ENCODE results near the gene TBC1D24.

TBC1D24 gene

DNA sequence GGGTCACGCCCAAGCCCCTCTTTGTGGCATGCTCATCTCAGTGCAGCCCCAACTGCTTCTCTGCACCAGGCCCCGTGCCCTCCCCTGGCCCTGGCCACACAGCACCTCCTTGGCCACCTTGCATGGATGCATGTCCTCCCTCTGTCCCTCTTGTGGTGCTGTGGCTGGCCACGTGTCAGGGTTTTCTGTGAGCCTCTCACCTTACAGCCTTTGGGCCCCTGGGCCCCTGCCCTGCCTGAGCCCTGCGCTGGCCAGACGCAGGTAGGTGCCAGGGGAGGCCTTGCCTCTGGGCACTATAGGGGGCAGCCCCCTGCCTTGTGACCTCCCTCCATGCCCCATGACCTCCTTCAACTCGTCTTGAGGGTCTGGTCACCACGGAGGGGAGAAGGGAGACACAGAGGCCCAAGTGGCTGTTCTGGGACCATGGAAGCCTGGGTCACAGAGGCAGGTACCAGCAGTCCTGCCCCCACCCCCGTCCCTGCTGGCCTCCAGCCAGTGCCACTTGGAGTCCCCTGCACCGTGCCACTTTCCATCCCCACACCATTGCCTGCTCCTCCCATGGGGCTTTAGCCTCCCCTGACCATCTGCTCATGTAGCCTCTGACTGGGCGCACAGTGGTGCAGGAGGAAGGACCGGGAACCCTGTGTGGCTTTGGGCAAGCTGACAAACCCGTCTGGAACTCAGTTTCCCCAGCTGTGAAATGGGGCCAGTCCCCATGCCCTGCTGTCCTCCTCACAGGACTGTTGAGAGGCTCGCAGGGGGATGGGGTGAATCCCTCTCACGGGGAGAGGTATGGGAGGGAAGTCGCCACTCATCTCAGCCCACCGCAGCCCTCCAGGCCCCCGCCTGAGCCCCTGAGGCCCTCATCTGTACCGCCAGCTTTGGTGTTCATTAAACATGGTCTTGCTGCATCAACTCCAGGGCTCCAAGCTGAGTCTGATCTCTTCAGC is 27.3 kb downstream of the TBC1D24 start:
- Histone ChIP-seq H3K9me3 (ENCODE audit: low read length) (no peaks in the 10 kb centered on the region), H2AFZ (ENCODE audit: low read length) (no peak overlapping the region), H4K20me1 (ENCODE audit: insufficient read depth, low read length) (no peaks in the 10 kb centered on the region), H3K79me2 (ENCODE audit: insufficient read depth, low read length) (no peaks in the 10 kb centered on the region), H3K27me3 (ENCODE audit: insufficient read depth, low read length) (no peaks in the 10 kb centered on the region), H3K4me1 (ENCODE audit: insufficient read depth, low read length, severe bottlenecking) (peaks cover 22% of the 10 kb centered on the region), H3K4me3 (ENCODE audit: low read depth, low read length, poor library complexity, severe bottlenecking) (no peak overlapping the region), H3K27ac (ENCODE audit: low read depth, low read length, poor library complexity, severe bottlenecking) (no peak overlapping the region), H3K9me2 (ENCODE audit: low read depth, low read length) (no peaks in the 10 kb centered on the region), H3K9ac (ENCODE audit: low read length) (no peak overlapping the region), H3K36me3 (ENCODE audit: insufficient read depth, low read length) (no peaks in the 10 kb centered on the region), H3F3A (ENCODE audit: insufficient read depth, low read length) (no peaks in the 10 kb centered on the region), H3K4me2 (ENCODE audit: low read length) (no peak overlapping the region)
- TF ChIP-seq EZH2 (IDR thresholded peaks at IDR 0.05; ENCODE audit: borderline replicate concordance, low read length): no peak
- TF ChIP-seq, protein P1, sequence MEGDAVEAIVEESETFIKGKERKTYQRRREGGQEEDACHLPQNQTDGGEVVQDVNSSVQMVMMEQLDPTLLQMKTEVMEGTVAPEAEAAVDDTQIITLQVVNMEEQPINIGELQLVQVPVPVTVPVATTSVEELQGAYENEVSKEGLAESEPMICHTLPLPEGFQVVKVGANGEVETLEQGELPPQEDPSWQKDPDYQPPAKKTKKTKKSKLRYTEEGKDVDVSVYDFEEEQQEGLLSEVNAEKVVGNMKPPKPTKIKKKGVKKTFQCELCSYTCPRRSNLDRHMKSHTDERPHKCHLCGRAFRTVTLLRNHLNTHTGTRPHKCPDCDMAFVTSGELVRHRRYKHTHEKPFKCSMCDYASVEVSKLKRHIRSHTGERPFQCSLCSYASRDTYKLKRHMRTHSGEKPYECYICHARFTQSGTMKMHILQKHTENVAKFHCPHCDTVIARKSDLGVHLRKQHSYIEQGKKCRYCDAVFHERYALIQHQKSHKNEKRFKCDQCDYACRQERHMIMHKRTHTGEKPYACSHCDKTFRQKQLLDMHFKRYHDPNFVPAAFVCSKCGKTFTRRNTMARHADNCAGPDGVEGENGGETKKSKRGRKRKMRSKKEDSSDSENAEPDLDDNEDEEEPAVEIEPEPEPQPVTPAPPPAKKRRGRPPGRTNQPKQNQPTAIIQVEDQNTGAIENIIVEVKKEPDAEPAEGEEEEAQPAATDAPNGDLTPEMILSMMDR (IDR thresholded peaks at IDR 0.05; ENCODE audit: low read length): no peak

DNA sequence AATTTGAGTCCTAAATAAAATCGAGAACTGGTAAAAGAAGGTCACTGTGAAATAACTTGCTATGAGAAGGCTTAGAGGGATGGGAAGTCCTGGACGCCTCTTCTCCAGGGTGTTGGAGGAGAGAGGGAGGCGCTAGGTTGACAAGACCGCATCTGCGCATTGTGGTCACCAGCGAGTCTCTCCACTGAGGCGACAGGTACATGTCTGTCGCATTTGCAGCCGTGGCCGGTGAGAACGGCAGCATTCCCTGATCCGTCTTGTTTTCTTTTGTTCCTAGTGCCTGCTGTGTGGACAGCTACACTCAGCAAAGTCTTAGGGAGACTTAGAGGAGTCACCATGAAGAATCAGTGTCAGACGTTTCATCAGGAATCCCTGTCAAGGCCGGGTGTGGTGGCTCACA is 30.8 kb downstream of the TBC1D24 start:
- no peak overlapping the region for H2AFZ ChIP-seq (ENCODE audit: low read length)
- H3F3A ChIP-seq (ENCODE audit: insufficient read depth, low read length): no peaks in the 10 kb centered on the region
- no peaks in the 10 kb centered on the region for H3K79me2 ChIP-seq (ENCODE audit: insufficient read depth, low read length)
- H3K4me3 ChIP-seq (ENCODE audit: low read depth, low read length, poor library complexity, severe bottlenecking): no peak overlapping the region
- H3K9me3 ChIP-seq (ENCODE audit: low read length): no peaks in the 10 kb centered on the region
- no peak overlapping the region for H3K4me2 ChIP-seq (ENCODE audit: low read length)
- no peaks in the 10 kb centered on the region for H3K9me2 ChIP-seq (ENCODE audit: low read depth, low read length)
- no peaks in the 10 kb centered on the region for H4K20me1 ChIP-seq (ENCODE audit: insufficient read depth, low read length)
- no peaks in the 10 kb centered on the region for H3K36me3 ChIP-seq (ENCODE audit: insufficient read depth, low read length)
- no peak overlapping the region for H3K9ac ChIP-seq (ENCODE audit: low read length)
- H3K4me1 ChIP-seq (ENCODE audit: insufficient read depth, low read length, severe bottlenecking): peaks cover 27% of the 10 kb centered on the region
- H3K27me3 ChIP-seq (ENCODE audit: insufficient read depth, low read length): no peaks in the 10 kb centered on the region
- TF ChIP-seq, protein P1 (IDR thresholded peaks at IDR 0.05; ENCODE audit: low read length): no peak
- TF ChIP-seq EZH2 (IDR thresholded peaks at IDR 0.05; ENCODE audit: borderline replicate concordance, low read length): no peak
- H3K27ac ChIP-seq (ENCODE audit: low read depth, low read length, poor library complexity, severe bottlenecking): no peak overlapping the region

DNA sequence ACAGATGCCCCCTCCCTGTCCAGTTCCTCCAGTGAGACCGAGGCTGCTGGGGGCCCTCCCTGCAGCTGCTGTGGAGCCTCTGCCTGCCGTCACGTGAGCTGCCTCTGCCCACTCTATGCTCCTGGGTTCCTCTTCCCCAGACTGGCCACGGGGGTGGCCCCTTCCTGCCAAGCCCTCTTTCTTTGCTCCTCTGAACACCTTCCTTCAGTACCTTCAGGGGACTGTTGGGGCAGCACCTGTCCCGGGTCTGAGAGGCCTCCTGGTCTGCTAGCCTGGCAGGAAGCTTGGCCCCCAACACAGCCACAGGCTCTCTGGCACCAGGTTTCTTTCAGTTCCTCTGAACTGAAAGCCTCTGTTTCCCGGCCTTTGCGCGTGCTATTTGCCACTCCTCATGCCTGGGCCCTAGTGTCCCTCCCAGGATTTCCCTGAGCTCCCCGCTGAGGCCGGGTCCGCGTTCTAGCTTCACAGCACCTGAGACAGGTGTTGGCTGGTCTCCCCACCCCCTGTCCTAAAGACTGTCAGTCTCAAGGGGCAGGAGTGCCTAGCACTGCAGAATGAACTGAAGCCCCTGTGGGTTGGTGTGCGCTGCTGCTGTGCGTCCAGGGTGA is 32.2 kb downstream of the TBC1D24 start:
- Histone ChIP-seq H3K4me3 (ENCODE audit: low read depth, low read length, poor library complexity, severe bottlenecking) (no peak overlapping the region), H3K36me3 (ENCODE audit: insufficient read depth, low read length) (no peaks in the 10 kb centered on the region), H4K20me1 (ENCODE audit: insufficient read depth, low read length) (no peaks in the 10 kb centered on the region), H3K9me2 (ENCODE audit: low read depth, low read length) (no peaks in the 10 kb centered on the region), H3K27ac (ENCODE audit: low read depth, low read length, poor library complexity, severe bottlenecking) (no peak overlapping the region), H3K27me3 (ENCODE audit: insufficient read depth, low read length) (no peaks in the 10 kb centered on the region), H3F3A (ENCODE audit: insufficient read depth, low read length) (no peaks in the 10 kb centered on the region), H3K4me2 (ENCODE audit: low read length) (no peak overlapping the region), H3K4me1 (ENCODE audit: insufficient read depth, low read length, severe bottlenecking) (peaks cover 23% of the 10 kb centered on the region), H3K9me3 (ENCODE audit: low read length) (no peaks in the 10 kb centered on the region), H2AFZ (ENCODE audit: low read length) (no peak overlapping the region), H3K9ac (ENCODE audit: low read length) (no peak overlapping the region), H3K79me2 (ENCODE audit: insufficient read depth, low read length) (no peaks in the 10 kb centered on the region)
- TF ChIP-seq, protein P1 (IDR thresholded peaks at IDR 0.05; ENCODE audit: low read length): no peak
- no peak for TF ChIP-seq EZH2 (IDR thresholded peaks at IDR 0.05; ENCODE audit: borderline replicate concordance, low read length)

Measured in OCI-LY1 (cell line).